Endothelial cell of umbilical vein (primary cell): ENCODE measurements around the gene EIF4A2.

Experiments
- CTCF ChIP-seq, 2 donors: IDR thresholded peaks; 1 replicate in 1 of 2; 2 replicates in 1 of 2; pipeline ENCODE4 v1.5.1; 2011; ENCODE audit warnings: low read length in 2 of 2, mild to moderate bottlenecking in 2 of 2, moderate library complexity in 2 of 2, control low read depth in 1 of 2, inconsistent platforms in 1 of 2, low read depth in 1 of 2; ENCODE audit not compliant: insufficient read depth in 1 of 2; ENCODE audit errors: extremely low read depth in 1 of 2
- EZH2 ChIP-seq: IDR thresholded peaks from 2 replicates; pipeline ENCODE4 v1.6.1; 2012; ENCODE audit warnings: borderline replicate concordance, low read depth, mild to moderate bottlenecking, moderate library complexity, low read length, inconsistent platforms; ENCODE audit not compliant: severe bottlenecking
- MAX ChIP-seq: IDR thresholded peaks from 2 replicates; pipeline ENCODE4 v1.6.1; 2011; ENCODE audit not compliant: insufficient read depth, insufficient read length
- POLR2A ChIP-seq: IDR thresholded peaks from 2 replicates; pipeline ENCODE4 v1.6.1; 2012; ENCODE audit warnings: low read depth, mild to moderate bottlenecking, control low read depth, low read length

GRCh38 chr3:186826410-186826975 lies 43.1 kb downstream of the EIF4A2 start:
- no peak for TF ChIP-seq CTCF (IDR thresholded peaks at IDR 0.05; ENCODE audit: extremely low read depth in 1 of 2, insufficient read depth in 1 of 2, low read depth in 1 of 2, low read length in 2 of 2)
- no peak for TF ChIP-seq POLR2A
- TF ChIP-seq EZH2, result no peak
- no peak for TF ChIP-seq MAX
